K562 (cell line): ENCODE data around the gene CEP68. TPM values are rescaled to one million over a fixed set of nuclear protein-coding genes. Genes with fewer than 3 reads are reported as not detected.

Source experiments
- BCOR ChIP-seq: fragments of 450-650 bp; IDR thresholded peaks from 2 replicates; pipeline ENCODE4 v1.6.1; 2016
- CBX8 ChIP-seq: fragments of 200-600 bp; sonication (generic); IDR thresholded peaks from 2 replicates; pipeline ENCODE4 v1.6.1; 2012; ENCODE audit warnings: borderline replicate concordance, mixed run types, low read depth, mild to moderate bottlenecking, moderate library complexity, mixed read lengths, low read length, control low read depth, inconsistent platforms; ENCODE audit not compliant: poor library complexity, severe bottlenecking; ENCODE audit errors: extremely low read depth
- CC2D1A ChIP-seq: fragments of 450-650 bp; IDR thresholded peaks from 2 replicates; pipeline ENCODE4 v1.6.1; 2017; ENCODE audit warnings: mild to moderate bottlenecking
- CTCF ChIP-seq, 3 experiments: IDR thresholded peaks in 2 of 3; conservative IDR thresholded peaks in 1 of 3; 2 replicates each; pipeline ENCODE4 v1.5.1; 2011 to 2012; ENCODE audit warnings: low read length in 3 of 3, mild to moderate bottlenecking in 3 of 3, control low read depth in 2 of 3, improper control_type of control experiment in 1 of 3, inconsistent platforms in 1 of 3, low read depth in 1 of 3, mixed read lengths in 1 of 3, moderate library complexity in 1 of 3; ENCODE audit not compliant: insufficient read depth in 2 of 3
- HDAC2 ChIP-seq: fragments of 450-650 bp; IDR thresholded peaks from 2 replicates; pipeline ENCODE4 v1.6.1; 2016; ENCODE audit warnings: mild to moderate bottlenecking
- HDAC6 ChIP-seq: IDR thresholded peaks from 2 replicates; pipeline ENCODE4 v1.6.1; 2012; ENCODE audit warnings: low read depth, mild to moderate bottlenecking, control low read depth, inconsistent platforms, low read length, moderate library complexity
- HMGXB4 ChIP-seq: sonication (generic); formaldehyde crosslinking; IDR thresholded peaks from 2 replicates; pipeline ENCODE4 v1.8.1; 2023; ENCODE audit warnings: mild to moderate bottlenecking, missing genetic modification reagents
- HNRNPL ChIP-seq: fragments of 200-400 bp; formaldehyde crosslinking; IDR thresholded peaks from 2 replicates; pipeline ENCODE4 v1.6.1; 2017; ENCODE audit warnings: low read depth, mild to moderate bottlenecking, low read length
- KLF6 ChIP-seq: fragments of 250-450 bp; sonication (Bioruptor Pico); IDR thresholded peaks from 2 replicates; pipeline ENCODE4 v1.4.0; 2020; ENCODE audit warnings: mild to moderate bottlenecking, moderate library complexity, borderline replicate concordance
- LARP7 ChIP-seq: fragments of 450-650 bp; IDR thresholded peaks from 2 replicates; pipeline ENCODE4 v1.6.1; 2016
- POLR2A ChIP-seq: fragments of 450-650 bp; conservative IDR thresholded peaks from 2 replicates; pipeline ENCODE4 v1.6.1; 2016
- POLR3A ChIP-seq: IDR thresholded peaks from 2 replicates; pipeline ENCODE4 v1.6.1; 2011; ENCODE audit warnings: borderline replicate concordance, mild to moderate bottlenecking, moderate library complexity; ENCODE audit not compliant: insufficient read length, insufficient read depth; ENCODE audit errors: extremely low read depth
- POU5F1 ChIP-seq: fragments of 150-350 bp; IDR thresholded peaks from 2 replicates; pipeline ENCODE4 v1.6.1; 2014; ENCODE audit warnings: borderline replicate concordance, low read length, low read depth, mild to moderate bottlenecking; ENCODE audit not compliant: partially characterized antibody
- PTBP1 ChIP-seq: fragments of 200-400 bp; formaldehyde crosslinking; IDR thresholded peaks from 2 replicates; pipeline ENCODE4 v1.6.1; 2017; ENCODE audit warnings: low read depth, low read length
- RBM22 ChIP-seq: fragments of 200-400 bp; formaldehyde crosslinking; IDR thresholded peaks from 2 replicates; pipeline ENCODE4 v1.6.1; 2018; ENCODE audit warnings: low read length, low read depth; ENCODE audit not compliant: poor library complexity, severe bottlenecking
- RBM25 ChIP-seq: fragments of 200-400 bp; formaldehyde crosslinking; IDR thresholded peaks from 2 replicates; pipeline ENCODE4 v1.6.1; 2018; ENCODE audit warnings: low read length, low read depth, moderate library complexity; ENCODE audit not compliant: severe bottlenecking
- SIN3A ChIP-seq, 2 experiments: fragments of 150-350 bp in 1 of 2; IDR thresholded peaks; 2 replicates each; pipeline ENCODE4 v1.6.1; 2011 to 2016; ENCODE audit warnings: borderline replicate concordance in 2 of 2, low read depth in 2 of 2, low read length in 2 of 2, mild to moderate bottlenecking in 2 of 2, moderate library complexity in 2 of 2; ENCODE audit not compliant: control insufficient read depth in 1 of 2
- TAF15 ChIP-seq: fragments of 200-400 bp; formaldehyde crosslinking; IDR thresholded peaks from 2 replicates; pipeline ENCODE4 v1.6.1; 2017; ENCODE audit warnings: mild to moderate bottlenecking, low read depth, low read length, moderate library complexity
- TCF7L2 ChIP-seq: fragments of 150-350 bp; IDR thresholded peaks from 2 replicates; pipeline ENCODE4 v1.6.1; 2016; ENCODE audit warnings: low read depth, mild to moderate bottlenecking, low read length, moderate library complexity
- U2AF2 ChIP-seq: fragments of 200-400 bp; formaldehyde crosslinking; optimal IDR thresholded peaks from 2 replicates; pipeline ENCODE3; 2017; ENCODE audit warnings: low read depth, mild to moderate bottlenecking, low read length
- ZBTB1 ChIP-seq: sonication (generic); formaldehyde crosslinking; IDR thresholded peaks from 2 replicates; pipeline ENCODE4 v1.8.1; 2023; ENCODE audit warnings: missing genetic modification reagents, low read depth, mild to moderate bottlenecking, borderline replicate concordance
- ZNF449 ChIP-seq: fragments of 250-450 bp; sonication (Bioruptor Pico); IDR thresholded peaks from 2 replicates; pipeline ENCODE4 v1.8.0; 2022; ENCODE audit warnings: moderate library complexity, mild to moderate bottlenecking, inconsistent platforms
- polyA plus RNA-seq, 8 experiments: library from polyadenylated mRNA; depleted of rRNA in 4 of 8; stranded (reverse) in 5 of 8; unstranded in 3 of 8; fragments of >200 nt; fragmentation: Nextera tagmentation in 2 of 8; fragmentation: Illumina TruSeq in 1 of 8; extraction: Ambion mirVana in 2 of 8; extraction: Trizol in 1 of 8; gene quantifications; 2 replicates each; pipeline versions ENCODE4 v1.2.1 to v1.2.3, GENCODE V29; 2011 to 2014; ENCODE audit warnings: inconsistent platforms in 1 of 8, missing spikeins in 1 of 8
- total RNA-seq, 7 experiments: library from RNA; depleted of rRNA in 6 of 7; stranded (reverse); fragments of >200 nt in 6 of 7; fragmentation: Illumina TruSeq in 2 of 7; extraction: Trizol in 2 of 7; gene quantifications; 2 replicates each; pipeline versions ENCODE4 v1.2.1 to v1.2.3, GENCODE V29; 2011 to 2021; ENCODE audit warnings: low replicate concordance in 1 of 7

Gene CEP68
- total and polyA plus RNA-seq, 9 of the 15 experiments (the other 6 are each of a cell fraction or from before 2014, with no cell fraction given): 1.4 to 8.5 (median 5.2) TPM

- TF ChIP-seq PTBP1 (no peak), TCF7L2 (no peak), U2AF2 (no peak), RBM22 (no peak), POU5F1 (no peak), CTCF (IDR thresholded peaks at IDR 0.05 in 2 of 3, conservative IDR thresholded peaks at IDR 0.05 in 1 of 3; ENCODE audit: insufficient read depth in 2 of 3, low read depth in 1 of 3, low read length in 3 of 3) (no peak), ZNF449 (CRISPR knock-in tag) (0 out of 2 replicates have a peak, but pooled peaks have one; percentile 19), TAF15 (no peak), SIN3A (IDR thresholded peaks at IDR 0.05; ENCODE audit: borderline replicate concordance in 2 of 2, control insufficient read depth in 1 of 2, low read depth in 2 of 2, low read length in 2 of 2) (peak in 1 of 2 experiments; percentile 17; a peak in 2 of 4 replicates), LARP7 (no peak), ZBTB1 (CRISPR knock-in tag) (peak; percentile 93), BCOR (no peak), CBX8 (no peak), KLF6 (no peak), HDAC6 (no peak), HNRNPL (no peak; the same call in 1 of the 2 replicates), POLR3A (no peak), POLR2A (peak; percentile 81), RBM25 (peak; percentile 73), HMGXB4 (0 out of 2 replicates have a peak, but pooled peaks have one; percentile 19), CC2D1A (no peak), HDAC2 (peak; percentile 81)
Observed at GRCh38 chr2:65056215-65057053, at the start of gene CEP68 (continued).
